Neuronal stem cell (in vitro differentiated cells): ENCODE data around the gene UXS1.

Experiments used
- DNase-seq: peaks from one replicate; pipeline ENCODE4 v3.0.0-alpha.2; 2013; ENCODE audit warnings: low spot score
- H2AFZ ChIP-seq: one replicate; pipeline ENCODE4 v1.6.1; 2013; ENCODE audit warnings: mild to moderate bottlenecking, low read length, inconsistent platforms
- H2AK5ac ChIP-seq: 2 replicates; pipeline ENCODE4 v1.6.1; 2013; ENCODE audit warnings: low read depth, mild to moderate bottlenecking, inconsistent platforms, low read length, moderate library complexity, mixed read lengths
- H2BK120ac ChIP-seq: 2 replicates; pipeline ENCODE4 v1.6.1; 2013; ENCODE audit warnings: low read depth, mild to moderate bottlenecking, inconsistent platforms, low read length, moderate library complexity, mixed read lengths
- H2BK12ac ChIP-seq: one replicate; pipeline ENCODE4 v1.6.1; 2013; ENCODE audit warnings: low read length, inconsistent platforms
- H2BK15ac ChIP-seq: 2 replicates; pipeline ENCODE4 v1.6.1; 2013; ENCODE audit warnings: mild to moderate bottlenecking, low read length, inconsistent platforms, mixed read lengths
- H2BK5ac ChIP-seq: one replicate; pipeline ENCODE4 v1.6.1; 2013; ENCODE audit warnings: inconsistent platforms, mild to moderate bottlenecking, low read length, moderate library complexity
- H3K14ac ChIP-seq: one replicate; pipeline ENCODE4 v1.6.1; 2013; ENCODE audit warnings: low read length, inconsistent platforms
- H3K18ac ChIP-seq: 2 replicates; pipeline ENCODE4 v1.6.1; 2013; ENCODE audit warnings: low read length, inconsistent platforms
- H3K23ac ChIP-seq: 2 replicates; pipeline ENCODE4 v1.6.1; 2013; ENCODE audit warnings: low read depth, mild to moderate bottlenecking, mixed read lengths, low read length, inconsistent platforms; ENCODE audit not compliant: poor library complexity
- H3K27ac ChIP-seq: replicated peaks from 3 replicates; pipeline ENCODE4 v1.5.1; 2013; ENCODE audit warnings: low read length, inconsistent platforms
- H3K27me3 ChIP-seq, 3 experiments: 2 replicates each; pipeline ENCODE4 v1.6.1; 2013; ENCODE audit warnings: low read length in 3 of 3, mild to moderate bottlenecking in 2 of 3, inconsistent platforms in 1 of 3, low read depth in 1 of 3, mixed read lengths in 1 of 3, moderate library complexity in 1 of 3; ENCODE audit not compliant: control insufficient read depth in 3 of 3, insufficient read depth in 3 of 3
- H3K36me3 ChIP-seq, 2 donors: replicated peaks in 1 of 2; 2 replicates each; pipeline ENCODE4 v1.6.1; 2013; ENCODE audit warnings: low read length in 2 of 2; ENCODE audit not compliant: control insufficient read depth in 2 of 2, insufficient read depth in 2 of 2
- H3K4ac ChIP-seq: 2 replicates; pipeline ENCODE4 v1.6.1; 2013; ENCODE audit warnings: inconsistent platforms, mild to moderate bottlenecking, low read length, moderate library complexity
- H3K4me1 ChIP-seq, 2 donors: 1 replicate in 1 of 2; 2 replicates in 1 of 2; pipeline ENCODE4 v1.6.1; 2013; ENCODE audit warnings: low read length in 2 of 2, low read depth in 1 of 2; ENCODE audit not compliant: control insufficient read depth in 2 of 2, insufficient read depth in 1 of 2
- H3K4me2 ChIP-seq: one replicate; pipeline ENCODE4 v1.6.1; 2013; ENCODE audit warnings: mild to moderate bottlenecking, low read length, inconsistent platforms; ENCODE audit not compliant: insufficient read depth, poor library complexity, severe bottlenecking
- H3K4me3 ChIP-seq, 2 donors: 2 replicates each; pipeline ENCODE4 v1.5.1; 2013; ENCODE audit warnings: low read length in 2 of 2, mild to moderate bottlenecking in 2 of 2, inconsistent platforms in 1 of 2, moderate library complexity in 1 of 2
- H3K79me1 ChIP-seq: one replicate; pipeline ENCODE4 v1.6.1; 2013; ENCODE audit warnings: low read depth, mild to moderate bottlenecking, inconsistent platforms, low read length, moderate library complexity
- H3K9ac ChIP-seq: one replicate; pipeline ENCODE4 v1.6.1; 2013; ENCODE audit warnings: mild to moderate bottlenecking, low read depth, low read length, inconsistent platforms; ENCODE audit not compliant: poor library complexity
- H3K9me3 ChIP-seq, 2 donors: replicated peaks in 1 of 2; 2 replicates each; pipeline versions ENCODE3 to v1.6.1; 2013; ENCODE audit warnings: low read length in 2 of 2, mild to moderate bottlenecking in 2 of 2, inconsistent platforms in 1 of 2, low read depth in 1 of 2, mixed read lengths in 1 of 2, moderate library complexity in 1 of 2; ENCODE audit not compliant: control insufficient read depth in 2 of 2, insufficient read depth in 1 of 2
- H4K8ac ChIP-seq: one replicate; pipeline ENCODE4 v1.6.1; 2013; ENCODE audit warnings: low read depth, mild to moderate bottlenecking, inconsistent platforms, low read length, moderate library complexity
- H4K91ac ChIP-seq: one replicate; pipeline ENCODE4 v1.6.1; 2013; ENCODE audit warnings: low read length, low read depth, mild to moderate bottlenecking, inconsistent platforms; ENCODE audit not compliant: poor library complexity
- WGBS, 2 donors: extraction: QIAGEN DNeasy Blood & Tissue Kit; methylation state at CpG; one replicate each; pipeline ENCODE4 v1.1.7; 2013; ENCODE audit warnings: missing lambda C conversion rate in 2 of 2, mixed read lengths in 1 of 2; ENCODE audit not compliant: insufficient read length in 2 of 2, insufficient replicate concordance in 1 of 2; ENCODE audit errors: extremely low coverage in 2 of 2; 5-methylcytosine and 5-hydroxymethylcytosine counted together

UXS1 gene

DNA sequence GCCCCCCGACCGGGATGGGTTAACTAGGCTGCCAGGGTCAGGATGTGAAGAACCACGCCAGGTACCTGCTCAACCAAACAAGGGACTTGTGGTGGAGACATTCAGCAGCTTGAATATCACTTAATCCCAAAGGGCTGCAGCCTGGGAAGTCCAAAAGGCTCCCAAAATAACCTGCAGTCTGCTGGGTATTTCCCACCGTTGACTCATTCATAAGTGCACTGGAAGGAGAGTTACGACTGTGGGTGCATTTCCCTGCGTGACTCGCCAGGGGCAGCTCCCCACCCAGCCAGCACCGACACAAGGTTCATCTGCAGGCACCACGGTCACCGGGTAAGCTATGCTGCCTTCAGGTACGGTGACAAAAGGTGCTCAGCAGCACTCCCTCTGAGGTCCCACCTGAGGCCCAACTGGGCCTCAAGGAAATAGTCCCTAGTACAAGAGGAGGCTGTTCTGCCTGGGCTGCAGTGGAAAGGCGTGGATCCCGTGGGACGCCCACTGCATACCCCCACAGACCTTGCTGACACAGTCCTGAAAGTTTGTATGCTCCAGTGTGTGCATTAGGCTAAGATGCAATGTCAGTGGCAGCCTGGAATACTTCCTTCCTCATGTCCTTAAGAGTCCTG, 86.5 kb downstream of the UXS1 start:
- DNase-seq = no peak
- H3K9ac ChIP-seq = no peak overlapping the region
- H3K9me3 ChIP-seq = no peaks in the 10 kb centered on the region
- no peak overlapping the region for H2BK120ac ChIP-seq
- no peaks in the 10 kb centered on the region for H3K27me3 ChIP-seq
- H4K91ac ChIP-seq = no peak overlapping the region
- no peak overlapping the region for H2BK12ac ChIP-seq
- no peak overlapping the region for H3K18ac ChIP-seq
- peaks cover 5 to 15% of the 10 kb centered on the region in 2 donors for H3K4me1 ChIP-seq
- no peak overlapping the region for H3K4me3 ChIP-seq
- H3K36me3 ChIP-seq = peaks cover 31 to 81% of the 10 kb centered on the region in 2 donors
- H2BK15ac ChIP-seq = no peak overlapping the region
- no peak overlapping the region for H3K27ac ChIP-seq
- H2AFZ ChIP-seq = no peak overlapping the region
- no peak overlapping the region for H3K4me2 ChIP-seq
- H3K4ac ChIP-seq = no peak overlapping the region
- no peak overlapping the region for H3K23ac ChIP-seq
- no peak overlapping the region for H2BK5ac ChIP-seq
- H3K79me1 ChIP-seq = no peaks in the 10 kb centered on the region
- no peak overlapping the region for H3K14ac ChIP-seq
- H4K8ac ChIP-seq = no peak overlapping the region
- no CpG with 5 or more reads among the region's 14 CpGs for WGBS, 2 donors
- no peak overlapping the region for H2AK5ac ChIP-seq

- Histone ChIP-seq H3K9ac (no peak overlapping the region), H3K36me3 (peaks cover 24 to 75% of the 10 kb centered on the region in 2 donors), H3K27ac (no peak overlapping the region), H3K27me3 (no peaks in the 10 kb centered on the region), H3K23ac (no peak overlapping the region), H3K4ac (no peak overlapping the region), H3K4me1 (peaks cover 5 to 15% of the 10 kb centered on the region in 2 donors), H3K4me3 (no peak overlapping the region), H2AK5ac (no peak overlapping the region), H2BK12ac (no peak overlapping the region), H3K79me1 (no peaks in the 10 kb centered on the region), H2BK120ac (no peak overlapping the region), H3K14ac (no peak overlapping the region), H2BK15ac (no peak overlapping the region), H2AFZ (no peak overlapping the region), H3K4me2 (no peak overlapping the region), H3K9me3 (no peaks in the 10 kb centered on the region), H4K8ac (no peak overlapping the region), H3K18ac (no peak overlapping the region), H2BK5ac (no peak overlapping the region), H4K91ac (no peak overlapping the region)
- DNase-seq = no peak
- no CpG with 5 or more reads among the region's 12 CpGs for WGBS, 2 donors
These were observed 87.2 kb downstream of the UXS1 start for GRCh38 chr2:106106622-106107508.

DNA sequence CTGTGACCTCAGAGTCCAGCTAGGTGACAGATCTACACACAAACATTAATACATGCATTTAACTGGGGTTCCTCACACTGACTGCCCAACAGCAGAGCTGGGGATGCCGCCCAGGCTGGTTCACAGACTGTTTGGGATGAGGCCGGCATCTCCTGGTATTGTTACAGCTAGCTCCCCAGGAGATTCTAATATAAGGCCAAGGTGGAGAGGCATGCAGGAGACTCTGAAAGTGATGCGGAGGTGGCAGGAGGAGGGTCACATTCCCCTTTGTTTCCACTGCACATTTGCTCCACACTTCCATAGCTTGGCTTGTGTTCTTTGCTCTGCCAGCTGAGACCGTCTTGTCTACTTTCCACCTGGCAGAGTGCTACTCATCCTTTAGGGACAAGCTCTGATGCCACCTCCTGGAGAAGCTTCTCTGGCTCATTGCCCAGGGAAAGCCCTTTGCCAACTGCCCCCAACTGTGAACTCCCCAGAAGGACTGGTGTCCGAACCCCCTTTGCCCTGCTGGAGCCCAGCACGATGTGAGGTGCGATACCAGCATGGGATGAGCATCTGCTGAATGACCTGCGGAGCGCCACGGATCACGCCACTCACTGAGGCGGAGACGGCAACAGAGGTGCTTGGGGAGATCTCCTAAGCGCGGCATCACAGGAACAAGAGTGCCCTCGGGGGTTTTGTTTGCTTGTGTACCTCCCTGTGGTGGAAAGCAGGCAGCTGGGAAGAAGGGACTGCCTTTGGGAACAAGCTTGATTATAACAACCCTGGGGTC, 88.8 kb downstream of the UXS1 start:
- Histone ChIP-seq H3K14ac (no peak overlapping the region), H3K27me3 (no peaks in the 10 kb centered on the region), H3K9ac (no peak overlapping the region), H3K4me1 (peaks cover 4 to 10% of the 10 kb centered on the region in 2 donors), H3K27ac (no peak overlapping the region), H3K23ac (no peak overlapping the region), H2BK12ac (no peak overlapping the region), H3K4ac (no peak overlapping the region), H2BK15ac (no peak overlapping the region), H4K8ac (no peak overlapping the region), H3K4me2 (no peak overlapping the region), H3K79me1 (no peaks in the 10 kb centered on the region), H3K18ac (no peak overlapping the region), H2AFZ (no peak overlapping the region), H2BK5ac (no peak overlapping the region), H3K9me3 (no peaks in the 10 kb centered on the region), H3K4me3 (no peak overlapping the region), H2AK5ac (no peak overlapping the region), H2BK120ac (no peak overlapping the region), H3K36me3 (peaks cover 15 to 70% of the 10 kb centered on the region in 2 donors), H4K91ac (peak overlapping the region; percentile 11)
- no peak for DNase-seq
- no CpG with 5 or more reads among the region's 16 CpGs for WGBS, 2 donors
